ENCODE results near the gene LFNG.

The LFNG gene

DNA sequence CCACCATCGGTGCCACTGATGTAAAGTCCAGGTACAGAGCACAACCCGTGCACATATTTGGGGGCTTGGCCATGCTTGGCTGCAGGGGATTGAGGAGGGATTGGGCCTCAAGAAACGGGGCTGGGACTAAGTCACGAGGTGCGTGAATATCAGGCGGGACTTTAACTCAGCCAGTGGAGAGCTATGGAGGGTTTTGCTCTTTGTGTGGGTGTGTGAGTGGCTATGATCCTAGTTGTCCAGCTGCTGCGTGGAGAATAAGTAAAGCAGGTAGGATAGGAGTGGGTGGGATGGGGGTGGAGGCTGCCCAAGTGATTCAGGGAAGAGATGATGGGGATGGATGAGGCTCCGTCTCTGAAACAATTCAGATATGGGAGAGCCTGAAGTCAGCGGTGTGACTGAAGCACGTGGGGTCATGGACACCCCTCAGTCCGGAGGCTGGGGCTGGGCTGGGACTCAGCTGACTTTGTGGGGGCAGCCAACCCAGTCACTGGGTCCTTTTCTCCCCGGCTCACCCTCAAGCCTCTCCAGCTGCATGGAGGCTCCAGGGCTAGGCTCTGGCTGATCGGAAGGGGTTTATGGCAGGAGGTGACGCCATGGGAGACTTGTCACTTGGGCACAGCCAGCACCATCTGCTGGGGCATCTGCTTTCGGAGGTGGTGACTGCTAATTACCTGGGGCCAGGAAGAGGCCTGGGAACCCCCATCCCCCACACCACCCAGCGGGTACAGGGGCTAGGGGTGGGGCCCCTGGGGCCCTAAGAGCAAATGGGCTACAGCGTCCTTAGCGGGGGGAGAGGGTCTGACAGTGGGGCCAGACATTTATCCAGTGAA, 1.7 kb upstream of the LFNG start:
- CTCF ChIA-PET, result no interaction called here
- DNase-seq (ENCODE audit: extremely low spot score), result no peak
- POLR2A ChIA-PET, result no interaction called here
- TF ChIP-seq FOXM1 (IDR thresholded peaks at IDR 0.05; ENCODE audit: borderline replicate concordance) (no peak), ARNT (IDR thresholded peaks at IDR 0.05) (no peak), BHLHE40 (IDR thresholded peaks at IDR 0.05; ENCODE audit: borderline replicate concordance) (no peak), LEF1 (IDR thresholded peaks at IDR 0.05; ENCODE audit: borderline replicate concordance) (no peak), ELF4 (IDR thresholded peaks at IDR 0.05) (no peak)

DNA sequence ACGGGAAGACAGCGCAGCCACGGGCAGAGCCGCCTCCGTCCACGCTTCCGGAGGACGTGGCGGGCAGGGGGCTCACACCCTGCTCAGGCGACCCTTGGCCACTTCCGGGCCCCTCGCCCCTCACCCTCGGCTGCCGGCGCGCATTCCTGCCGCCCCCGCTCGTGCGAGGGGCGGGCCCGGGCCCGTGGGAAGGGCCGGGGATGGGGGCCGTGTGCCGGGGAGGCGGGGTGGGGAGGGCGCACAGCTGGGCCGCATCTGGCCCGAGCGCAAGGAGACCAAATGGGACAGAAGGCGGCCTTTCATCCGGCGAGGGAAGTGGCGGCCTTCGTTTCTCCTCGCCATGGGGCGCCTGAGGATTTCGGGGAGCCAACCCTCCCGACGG, 846 bp upstream of the LFNG start:
- no peak for TF ChIP-seq ZNF384 (IDR thresholded peaks at IDR 0.05)
- TF ChIP-seq TARDBP (IDR thresholded peaks at IDR 0.05), result no peak
- TF ChIP-seq CTBP1 (IDR thresholded peaks at IDR 0.05; ENCODE audit: borderline replicate concordance), result no peak
- TF ChIP-seq, protein P1, sequence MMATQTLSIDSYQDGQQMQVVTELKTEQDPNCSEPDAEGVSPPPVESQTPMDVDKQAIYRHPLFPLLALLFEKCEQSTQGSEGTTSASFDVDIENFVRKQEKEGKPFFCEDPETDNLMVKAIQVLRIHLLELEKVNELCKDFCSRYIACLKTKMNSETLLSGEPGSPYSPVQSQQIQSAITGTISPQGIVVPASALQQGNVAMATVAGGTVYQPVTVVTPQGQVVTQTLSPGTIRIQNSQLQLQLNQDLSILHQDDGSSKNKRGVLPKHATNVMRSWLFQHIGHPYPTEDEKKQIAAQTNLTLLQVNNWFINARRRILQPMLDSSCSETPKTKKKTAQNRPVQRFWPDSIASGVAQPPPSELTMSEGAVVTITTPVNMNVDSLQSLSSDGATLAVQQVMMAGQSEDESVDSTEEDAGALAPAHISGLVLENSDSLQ (IDR thresholded peaks at IDR 0.05), result no peak
- TF ChIP-seq SUZ12 (IDR thresholded peaks at IDR 0.05), result no peak
- DNase-seq (ENCODE audit: extremely low spot score), result no peak
- CTCF ChIA-PET, result no interaction called here
- POLR2A ChIA-PET, result no interaction called here

DNA sequence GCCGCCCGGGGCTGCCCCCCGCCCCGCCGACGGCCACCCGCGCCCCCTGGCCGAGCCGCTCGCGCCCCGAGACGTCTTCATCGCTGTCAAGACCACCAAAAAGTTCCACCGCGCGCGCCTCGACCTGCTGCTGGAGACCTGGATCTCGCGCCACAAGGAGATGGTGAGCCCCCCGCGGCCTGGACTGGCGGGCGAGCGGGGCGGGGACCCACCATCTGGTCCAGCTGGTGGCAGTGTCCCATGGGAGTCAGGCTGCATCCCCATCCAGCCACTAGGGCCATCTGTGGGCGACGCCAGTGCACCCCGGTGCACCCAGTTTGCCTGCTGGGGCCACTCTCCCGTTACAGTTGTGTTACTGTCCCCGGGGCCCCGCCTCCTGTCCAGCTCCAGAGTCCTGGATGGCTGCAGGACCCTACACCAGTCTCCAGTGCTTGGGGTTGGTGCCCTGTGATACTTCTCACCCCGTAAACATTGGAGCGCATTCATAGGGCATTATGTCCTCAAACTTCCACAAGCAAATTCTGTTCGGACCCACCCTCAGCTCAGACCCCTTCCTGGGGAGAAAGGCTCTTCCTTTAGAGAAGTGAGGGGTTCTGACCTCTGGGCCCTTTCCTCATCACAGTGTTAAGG, 672 bp downstream of the LFNG start:
- TF ChIP-seq HDGF (IDR thresholded peaks at IDR 0.05; ENCODE audit: borderline replicate concordance) (0 out of 2 replicates have a peak, but pooled peaks have one; percentile 62), FOXK2 (IDR thresholded peaks at IDR 0.05) (no peak), ARNT (IDR thresholded peaks at IDR 0.05) (no peak)
- ChIA-PET CTCF (no interaction called here), POLR2A (interaction anchor here (0.6 to 0.7 kb wide), 2 partner anchors 10 to 19 kb away, joined by 3 read pairs; no protein-coding TSS in a partner anchor)
- peak; percentile 26 for DNase-seq (ENCODE audit: extremely low spot score)

DNA sequence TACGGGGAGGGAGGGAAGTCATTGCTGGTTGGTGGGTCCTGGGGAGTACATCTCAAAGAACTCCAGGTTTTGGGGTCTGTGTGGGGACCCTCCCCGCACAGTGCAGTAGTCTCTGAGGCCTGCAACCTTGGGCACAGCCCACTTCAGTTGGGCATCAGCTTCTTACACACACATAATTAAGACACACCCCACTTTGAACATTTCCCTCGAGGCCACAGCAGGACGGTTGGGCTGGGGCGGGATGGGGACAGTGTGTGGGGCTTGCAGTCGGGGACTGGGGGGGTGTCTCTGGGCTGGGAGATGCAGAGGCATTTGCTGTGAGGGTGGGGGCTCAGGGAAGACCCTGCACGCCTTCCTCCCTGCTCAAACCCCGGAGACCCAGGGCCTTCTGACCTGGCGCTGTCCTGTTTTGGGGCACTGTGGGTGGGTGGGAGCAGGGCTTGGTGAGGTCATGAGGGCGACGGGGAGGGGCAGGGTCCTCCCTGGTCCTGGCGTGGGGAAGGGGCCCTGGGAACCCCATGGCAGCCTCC, 1.3 kb downstream of the LFNG start:
- CTCF ChIA-PET, result no interaction called here
- no peak for DNase-seq (ENCODE audit: extremely low spot score)
- POLR2A ChIA-PET, result interaction anchor here (0.7 kb wide), 1 partner anchor 11 kb away, joined by 3 read pairs; no protein-coding TSS in a partner anchor
- TF ChIP-seq BHLHE40 (IDR thresholded peaks at IDR 0.05; ENCODE audit: borderline replicate concordance), result no peak
- TF ChIP-seq FOXM1 (IDR thresholded peaks at IDR 0.05; ENCODE audit: borderline replicate concordance), result no peak

DNA sequence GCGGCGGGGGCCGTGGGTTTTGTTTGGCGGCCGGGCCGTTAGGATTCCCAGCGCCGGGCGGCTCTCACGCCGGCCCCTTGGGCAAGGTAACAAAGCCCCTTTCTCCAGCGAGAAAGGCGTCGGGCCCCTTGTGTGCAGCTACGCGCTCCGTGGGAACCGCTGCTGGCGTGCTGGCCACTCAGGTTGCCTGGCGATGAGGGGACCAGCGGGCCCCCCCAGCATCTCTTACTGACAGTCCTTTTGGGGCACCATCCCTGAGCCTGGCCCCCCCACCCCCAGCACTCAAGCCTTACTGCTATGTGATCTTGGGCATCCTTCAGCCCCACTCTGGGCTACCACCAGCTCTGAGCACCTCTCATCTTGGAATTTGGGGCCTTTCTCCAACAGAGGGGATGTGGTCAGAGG, 1.8 kb downstream of the LFNG start:
- TF ChIP-seq ARNT (IDR thresholded peaks at IDR 0.05), result no peak
- TF ChIP-seq FOXA1 (IDR thresholded peaks at IDR 0.05), result no peak
- no peak for TF ChIP-seq FOXM1 (IDR thresholded peaks at IDR 0.05; ENCODE audit: borderline replicate concordance)
- no peak for TF ChIP-seq CTBP1 (IDR thresholded peaks at IDR 0.05; ENCODE audit: borderline replicate concordance)
- no peak for TF ChIP-seq FOXK2 (IDR thresholded peaks at IDR 0.05)
- TF ChIP-seq SP1 (IDR thresholded peaks at IDR 0.05), result no peak
- TF ChIP-seq LEF1 (IDR thresholded peaks at IDR 0.05; ENCODE audit: borderline replicate concordance), result no peak
- no peak for TF ChIP-seq HDGF (IDR thresholded peaks at IDR 0.05; ENCODE audit: borderline replicate concordance)
- TF ChIP-seq NFRKB (IDR thresholded peaks at IDR 0.05), result no peak
- no peak for TF ChIP-seq L3MBTL2 (conservative IDR thresholded peaks at IDR 0.05)
- TF ChIP-seq BHLHE40 (IDR thresholded peaks at IDR 0.05; ENCODE audit: borderline replicate concordance), result no peak
- DNase-seq (ENCODE audit: extremely low spot score), result no peak
- CTCF ChIA-PET, result no interaction called here
- POLR2A ChIA-PET, result no interaction called here

DNA sequence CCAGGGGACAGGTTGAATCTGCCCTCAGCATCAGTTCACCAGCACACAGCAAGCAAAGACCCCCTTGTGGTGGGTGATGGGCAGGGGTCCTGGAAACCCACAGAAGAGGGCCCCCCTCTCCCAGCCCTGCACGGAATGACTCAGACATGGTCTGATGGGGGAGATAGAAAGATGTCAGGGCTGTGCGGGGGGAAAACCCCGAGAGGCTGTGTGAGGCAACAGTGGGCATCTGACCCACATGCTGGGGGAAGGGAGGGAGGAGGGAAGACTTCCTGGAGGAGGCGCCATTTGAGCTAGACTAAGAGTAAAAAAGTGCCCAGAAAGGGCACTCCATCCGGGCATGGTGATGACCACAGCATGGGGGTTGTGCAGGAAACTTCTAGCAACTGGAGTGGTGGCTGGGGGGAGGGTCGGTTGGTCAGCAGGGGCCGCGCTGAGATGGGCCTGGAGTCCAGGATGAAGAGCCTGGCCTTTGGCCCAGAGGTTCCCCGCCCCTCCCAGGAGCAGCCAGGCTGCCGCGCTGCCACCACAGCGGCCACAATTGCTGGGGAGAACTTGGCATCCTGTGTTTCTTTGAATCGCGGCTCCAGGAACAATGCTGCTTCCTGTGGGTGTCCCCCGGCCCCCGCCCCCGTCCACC, 2.5 kb downstream of the LFNG start:
- CTCF ChIA-PET, result no interaction called here
- POLR2A ChIA-PET, result no interaction called here
- no peak for TF ChIP-seq BHLHE40 (IDR thresholded peaks at IDR 0.05; ENCODE audit: borderline replicate concordance)
- no peak for TF ChIP-seq SUZ12 (IDR thresholded peaks at IDR 0.05)
- no peak for TF ChIP-seq HDGF (IDR thresholded peaks at IDR 0.05; ENCODE audit: borderline replicate concordance)
- no peak for TF ChIP-seq NFRKB (IDR thresholded peaks at IDR 0.05)
- TF ChIP-seq ZNF384 (IDR thresholded peaks at IDR 0.05), result no peak
- TF ChIP-seq FOXK2 (IDR thresholded peaks at IDR 0.05), result no peak
- TF ChIP-seq TARDBP (IDR thresholded peaks at IDR 0.05), result no peak
- TF ChIP-seq ARNT (IDR thresholded peaks at IDR 0.05), result no peak
- no peak for TF ChIP-seq FOXA1 (IDR thresholded peaks at IDR 0.05)
- no peak for TF ChIP-seq SP1 (IDR thresholded peaks at IDR 0.05)
- no peak for TF ChIP-seq FOXM1 (IDR thresholded peaks at IDR 0.05; ENCODE audit: borderline replicate concordance)
- TF ChIP-seq LEF1 (IDR thresholded peaks at IDR 0.05; ENCODE audit: borderline replicate concordance), result no peak
- no peak for DNase-seq (ENCODE audit: extremely low spot score)

DNA sequence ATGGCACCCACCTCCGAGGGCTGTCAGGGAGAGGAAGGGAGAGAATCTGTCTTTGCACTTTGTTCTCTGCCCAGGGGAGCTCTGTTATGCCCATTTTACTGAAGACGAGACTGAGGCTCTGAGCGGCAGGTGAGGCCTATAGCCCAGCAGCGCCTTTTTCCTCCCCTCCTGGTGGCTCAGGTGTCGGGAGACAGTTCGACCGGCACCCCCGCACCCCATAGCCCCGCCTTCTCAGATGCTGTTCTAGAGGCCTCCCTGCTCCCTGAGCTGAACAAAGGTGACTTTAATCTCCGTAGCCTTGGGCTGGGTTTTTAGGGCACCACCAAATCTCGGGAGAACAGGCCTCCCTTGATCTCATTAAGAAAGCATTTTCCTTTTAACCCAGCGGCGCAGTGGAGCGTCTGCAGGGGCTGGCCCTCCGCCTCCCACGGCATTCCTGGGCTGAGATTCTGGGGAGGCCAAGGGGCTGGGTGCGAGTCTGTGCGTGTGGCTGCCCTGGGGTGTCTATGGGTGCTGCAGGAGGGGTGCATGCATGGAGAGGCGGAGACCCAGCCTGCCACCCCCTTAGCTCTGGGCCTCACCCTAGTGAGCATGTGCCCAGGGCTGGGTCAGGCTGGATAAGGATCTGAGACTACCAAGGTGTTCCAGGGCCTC, 3.3 kb downstream of the LFNG start:
- POLR2A ChIA-PET, result no interaction called here
- no peak for DNase-seq (ENCODE audit: extremely low spot score)
- CTCF ChIA-PET, result no interaction called here
- TF ChIP-seq SUZ12 (IDR thresholded peaks at IDR 0.05) (no peak), CTBP1 (IDR thresholded peaks at IDR 0.05; ENCODE audit: borderline replicate concordance) (no peak), SP1 (IDR thresholded peaks at IDR 0.05) (no peak), FOXM1 (IDR thresholded peaks at IDR 0.05; ENCODE audit: borderline replicate concordance) (no peak), NFRKB (IDR thresholded peaks at IDR 0.05) (no peak), LEF1 (IDR thresholded peaks at IDR 0.05; ENCODE audit: borderline replicate concordance) (no peak), FOXA1 (IDR thresholded peaks at IDR 0.05) (no peak), ZNF384 (IDR thresholded peaks at IDR 0.05) (no peak), L3MBTL2 (conservative IDR thresholded peaks at IDR 0.05) (no peak), HDGF (IDR thresholded peaks at IDR 0.05; ENCODE audit: borderline replicate concordance) (no peak), ARNT (IDR thresholded peaks at IDR 0.05) (no peak), ELF4 (IDR thresholded peaks at IDR 0.05) (no peak)
- TF ChIP-seq, protein P1 (IDR thresholded peaks at IDR 0.05), result no peak

All from HEK293T (cell line).